ENCODE measurements around the gene TMEM235.

DNA sequence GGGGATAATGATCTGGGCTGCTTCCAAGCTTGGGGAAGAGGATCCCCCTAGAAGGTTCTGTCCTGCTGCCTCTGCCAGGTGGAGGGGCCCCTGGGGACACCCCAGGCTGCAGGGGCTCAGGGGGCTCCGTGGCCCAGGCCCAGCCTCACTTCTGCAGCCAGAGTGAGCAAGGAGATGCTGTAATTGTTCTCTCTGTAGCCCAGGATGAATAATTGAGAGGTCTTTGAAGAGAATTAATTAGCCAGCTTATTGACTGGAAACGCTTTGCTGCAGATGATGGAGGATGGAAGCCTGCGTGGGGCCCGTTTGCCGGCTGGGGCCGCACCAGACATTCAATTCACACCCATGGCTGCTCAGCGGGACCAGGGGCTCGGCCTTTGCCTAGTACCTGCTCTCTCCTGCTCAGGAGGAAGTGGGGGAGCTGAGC, 38.5 kb downstream of the TMEM235 start:
- TF ChIP-seq MXI1 (IDR thresholded peaks at IDR 0.05; ENCODE audit: low read depth, low read length) (no peak), TEAD4 (IDR thresholded peaks at IDR 0.05; ENCODE audit: borderline replicate concordance, insufficient read depth) (no peak), JUND (IDR thresholded peaks at IDR 0.05) (no peak), EP300 (IDR thresholded peaks at IDR 0.05; ENCODE audit: borderline replicate concordance in 1 of 2, low read depth in 1 of 2, low read length in 1 of 2) (no peak), YY1 (IDR thresholded peaks at IDR 0.05; ENCODE audit: low read depth) (no peak), MAX (IDR thresholded peaks at IDR 0.05; ENCODE audit: low read depth) (no peak), CTCF (IDR thresholded peaks at IDR 0.05) (no peak)
- TF ChIP-seq, protein P1, sequence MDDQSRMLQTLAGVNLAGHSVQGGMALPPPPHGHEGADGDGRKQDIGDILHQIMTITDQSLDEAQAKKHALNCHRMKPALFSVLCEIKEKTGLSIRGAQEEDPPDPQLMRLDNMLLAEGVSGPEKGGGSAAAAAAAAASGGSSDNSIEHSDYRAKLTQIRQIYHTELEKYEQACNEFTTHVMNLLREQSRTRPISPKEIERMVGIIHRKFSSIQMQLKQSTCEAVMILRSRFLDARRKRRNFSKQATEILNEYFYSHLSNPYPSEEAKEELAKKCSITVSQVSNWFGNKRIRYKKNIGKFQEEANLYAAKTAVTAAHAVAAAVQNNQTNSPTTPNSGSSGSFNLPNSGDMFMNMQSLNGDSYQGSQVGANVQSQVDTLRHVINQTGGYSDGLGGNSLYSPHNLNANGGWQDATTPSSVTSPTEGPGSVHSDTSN (IDR thresholded peaks at IDR 0.05): no peak

Data from SK-N-SH (cell line).